ENCODE results near the gene ITGAE.

Gene ITGAE

DNA sequence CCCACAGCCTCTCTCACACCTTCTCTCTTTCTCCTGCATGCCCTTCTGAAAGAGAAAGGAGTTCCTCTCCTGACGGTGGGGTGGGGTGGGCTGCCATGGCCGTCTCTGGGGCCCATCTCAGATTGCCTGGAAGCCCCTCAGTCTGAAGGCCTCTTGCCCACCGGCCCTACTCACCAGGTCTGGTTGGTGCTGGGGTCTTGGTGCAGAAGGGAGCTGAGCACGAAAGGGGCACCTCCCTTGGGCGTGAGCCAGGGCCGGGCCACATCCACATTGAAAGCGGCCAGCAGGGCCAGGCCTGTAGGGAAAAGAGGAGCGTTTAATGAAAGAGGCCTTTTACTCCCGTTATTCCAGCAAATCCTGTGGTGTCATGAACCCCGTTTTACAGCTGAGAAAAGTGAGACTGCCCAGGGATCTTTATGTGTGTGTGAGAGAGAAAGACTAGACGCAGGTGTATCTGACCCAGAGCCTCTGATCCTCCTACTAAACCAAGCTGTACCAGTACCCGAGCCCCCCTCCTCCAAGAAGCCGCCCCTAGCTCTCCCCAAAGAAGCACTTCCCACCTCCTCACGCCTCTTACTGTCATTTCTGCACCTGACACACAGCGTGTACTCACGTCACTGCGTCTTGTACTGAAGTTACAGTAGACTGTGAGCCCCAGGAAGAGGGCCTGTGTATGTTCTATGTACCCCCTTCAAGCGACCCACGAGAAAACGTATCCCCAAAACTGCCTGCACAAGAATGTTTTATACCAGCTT, 23.4 kb downstream of the ITGAE start:
- Histone ChIP-seq H3K4me1 (ENCODE audit: control insufficient read depth in 1 of 2, insufficient read depth in 2 of 2, low read length in 2 of 2) (no peaks in the 10 kb centered on the region), H3K9ac (ENCODE audit: low read depth in 1 of 2, low read length in 2 of 2) (no peak overlapping the region), H3K4me3 (ENCODE audit: low read depth in 1 of 2, low read length in 2 of 2) (no peak overlapping the region), H3K27me3 (ENCODE audit: control insufficient read depth in 1 of 2, insufficient read depth in 2 of 2, low read length in 2 of 2) (no peaks in the 10 kb centered on the region), H3K36me3 (ENCODE audit: control insufficient read depth in 1 of 2, insufficient read depth in 2 of 2, low read length in 2 of 2) (no peaks in the 10 kb centered on the region), H3K9me3 (ENCODE audit: control insufficient read depth in 1 of 2, low read length in 2 of 2) (no peaks in the 10 kb centered on the region), H3K27ac (ENCODE audit: low read depth, low read length) (no peak overlapping the region)

DNA sequence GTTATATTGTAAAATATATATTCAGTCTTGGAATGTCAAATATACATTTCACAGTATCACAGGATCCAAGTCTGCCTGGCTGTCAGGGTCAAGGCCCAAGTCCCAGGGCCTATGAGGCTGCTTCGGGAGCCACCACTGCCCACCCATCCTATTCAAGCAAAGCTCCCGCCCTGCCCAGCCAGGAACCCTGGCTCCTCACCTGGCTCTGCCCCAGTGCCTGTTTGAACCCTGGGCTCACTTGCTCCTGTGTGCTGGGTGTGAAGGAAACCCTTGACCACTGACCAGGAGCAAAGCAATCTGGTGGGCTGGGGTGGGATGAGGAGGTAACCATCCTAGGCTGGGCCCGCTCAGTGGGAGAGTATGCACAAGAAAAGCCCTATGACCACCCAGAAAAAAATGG, 27.0 kb downstream of the ITGAE start:
- Histone ChIP-seq H3K9ac (ENCODE audit: low read depth in 1 of 2, low read length in 2 of 2) (no peak overlapping the region), H3K27me3 (ENCODE audit: control insufficient read depth in 1 of 2, insufficient read depth in 2 of 2, low read length in 2 of 2) (no peaks in the 10 kb centered on the region), H3K27ac (ENCODE audit: low read depth, low read length) (no peak overlapping the region), H3K4me1 (ENCODE audit: control insufficient read depth in 1 of 2, insufficient read depth in 2 of 2, low read length in 2 of 2) (no peaks in the 10 kb centered on the region), H3K36me3 (ENCODE audit: control insufficient read depth in 1 of 2, insufficient read depth in 2 of 2, low read length in 2 of 2) (no peaks in the 10 kb centered on the region), H3K9me3 (ENCODE audit: control insufficient read depth in 1 of 2, low read length in 2 of 2) (no peaks in the 10 kb centered on the region), H3K4me3 (ENCODE audit: low read depth in 1 of 2, low read length in 2 of 2) (no peak overlapping the region)

DNA sequence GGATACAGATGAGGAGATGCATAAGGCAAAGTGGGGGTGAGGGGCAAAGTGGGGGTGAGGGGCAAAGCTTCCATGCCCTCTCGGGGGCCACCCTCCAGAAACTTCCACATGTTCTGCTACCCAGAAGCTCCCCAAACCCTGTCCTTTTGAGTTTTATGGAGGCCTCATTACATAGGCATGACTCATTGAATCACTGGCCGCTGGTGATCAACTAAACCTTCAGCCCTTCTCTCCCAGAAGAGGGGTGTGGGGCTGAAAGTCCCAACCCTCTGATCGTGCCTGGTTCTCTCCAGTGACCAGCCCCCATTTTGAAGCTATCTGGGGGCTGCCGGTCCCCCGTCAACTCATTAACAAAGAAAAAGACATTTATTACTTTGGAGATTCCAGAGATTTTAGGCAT, 27.5 kb downstream of the ITGAE start:
- H3K4me3 ChIP-seq (ENCODE audit: low read depth in 1 of 2, low read length in 2 of 2): no peak overlapping the region
- no peaks in the 10 kb centered on the region for H3K9me3 ChIP-seq (ENCODE audit: control insufficient read depth in 1 of 2, low read length in 2 of 2)
- no peaks in the 10 kb centered on the region for H3K4me1 ChIP-seq (ENCODE audit: control insufficient read depth in 1 of 2, insufficient read depth in 2 of 2, low read length in 2 of 2)
- H3K27me3 ChIP-seq (ENCODE audit: control insufficient read depth in 1 of 2, insufficient read depth in 2 of 2, low read length in 2 of 2): no peaks in the 10 kb centered on the region
- H3K36me3 ChIP-seq (ENCODE audit: control insufficient read depth in 1 of 2, insufficient read depth in 2 of 2, low read length in 2 of 2): no peaks in the 10 kb centered on the region
- H3K9ac ChIP-seq (ENCODE audit: low read depth in 1 of 2, low read length in 2 of 2): no peak overlapping the region
- H3K27ac ChIP-seq (ENCODE audit: low read depth, low read length): no peak overlapping the region

DNA sequence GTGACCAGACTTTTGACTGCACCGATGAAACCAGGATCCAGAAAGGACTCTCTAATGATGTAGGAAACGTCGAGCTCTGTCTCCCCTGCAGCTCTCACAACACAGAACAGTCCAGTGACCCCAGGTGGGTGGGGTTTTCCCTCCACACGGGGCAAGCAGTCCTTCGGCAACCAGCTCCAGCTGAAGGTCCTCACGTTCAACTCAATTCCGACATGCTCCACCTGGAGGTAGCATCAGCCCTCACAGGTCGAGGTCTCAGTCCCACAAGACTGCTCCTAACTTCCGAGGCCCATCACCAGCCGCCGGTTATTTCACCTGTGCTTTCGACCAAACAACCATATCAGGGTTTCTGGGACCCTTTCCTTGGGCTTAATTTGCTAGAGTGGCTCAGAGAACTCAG, 28.2 kb downstream of the ITGAE start:
- H3K4me3 ChIP-seq (ENCODE audit: low read depth in 1 of 2, low read length in 2 of 2): no peak overlapping the region
- no peak overlapping the region for H3K27ac ChIP-seq (ENCODE audit: low read depth, low read length)
- H3K9ac ChIP-seq (ENCODE audit: low read depth in 1 of 2, low read length in 2 of 2): no peak overlapping the region
- H3K4me1 ChIP-seq (ENCODE audit: control insufficient read depth in 1 of 2, insufficient read depth in 2 of 2, low read length in 2 of 2): no peaks in the 10 kb centered on the region
- no peaks in the 10 kb centered on the region for H3K9me3 ChIP-seq (ENCODE audit: control insufficient read depth in 1 of 2, low read length in 2 of 2)
- no peaks in the 10 kb centered on the region for H3K36me3 ChIP-seq (ENCODE audit: control insufficient read depth in 1 of 2, insufficient read depth in 2 of 2, low read length in 2 of 2)
- no peaks in the 10 kb centered on the region for H3K27me3 ChIP-seq (ENCODE audit: control insufficient read depth in 1 of 2, insufficient read depth in 2 of 2, low read length in 2 of 2)

DNA sequence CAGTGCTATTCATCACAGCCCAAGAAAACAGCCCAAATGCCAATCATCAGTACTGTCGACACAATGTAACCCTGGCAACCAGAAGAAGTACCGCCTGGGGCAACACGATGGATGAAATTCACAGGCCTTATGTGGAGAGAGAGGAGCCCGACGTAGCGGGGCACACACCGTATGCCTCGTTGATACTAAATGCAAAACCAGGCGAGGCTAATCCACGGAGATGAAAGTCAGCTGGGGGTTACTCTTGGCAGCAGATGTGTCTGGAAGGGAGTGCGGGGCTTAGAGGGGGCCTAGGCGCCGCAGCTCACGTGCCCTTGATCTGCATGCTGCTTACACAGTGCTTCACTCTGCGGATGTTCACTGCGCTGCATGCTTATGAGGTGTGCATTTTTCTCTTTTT, 29.8 kb downstream of the ITGAE start:
- H3K27ac ChIP-seq (ENCODE audit: low read depth, low read length): no peak overlapping the region
- no peaks in the 10 kb centered on the region for H3K27me3 ChIP-seq (ENCODE audit: control insufficient read depth in 1 of 2, insufficient read depth in 2 of 2, low read length in 2 of 2)
- no peaks in the 10 kb centered on the region for H3K4me1 ChIP-seq (ENCODE audit: control insufficient read depth in 1 of 2, insufficient read depth in 2 of 2, low read length in 2 of 2)
- no peaks in the 10 kb centered on the region for H3K36me3 ChIP-seq (ENCODE audit: control insufficient read depth in 1 of 2, insufficient read depth in 2 of 2, low read length in 2 of 2)
- no peak overlapping the region for H3K4me3 ChIP-seq (ENCODE audit: low read depth in 1 of 2, low read length in 2 of 2)
- no peaks in the 10 kb centered on the region for H3K9me3 ChIP-seq (ENCODE audit: control insufficient read depth in 1 of 2, low read length in 2 of 2)
- no peak overlapping the region for H3K9ac ChIP-seq (ENCODE audit: low read depth in 1 of 2, low read length in 2 of 2)

DNA sequence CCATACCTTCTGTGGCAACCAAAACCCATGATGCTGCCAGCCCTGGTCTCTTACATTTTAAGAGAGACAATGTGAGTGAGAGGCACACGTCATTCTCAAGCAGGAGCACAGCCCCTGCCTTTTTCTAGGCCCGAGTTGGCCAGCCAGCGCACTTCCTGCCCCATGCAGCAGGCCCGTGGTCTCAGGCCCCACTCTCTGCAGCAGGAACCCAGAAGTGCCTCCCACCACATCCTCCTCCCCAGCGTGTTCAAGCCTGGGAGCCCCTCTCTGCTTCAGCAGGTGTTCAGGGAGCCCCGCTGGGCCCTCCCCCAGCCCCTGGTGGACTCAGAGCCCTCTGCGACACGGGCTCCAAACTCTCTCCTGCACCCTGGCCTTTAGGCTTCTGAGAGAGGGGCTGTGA, 30.5 kb downstream of the ITGAE start:
- H3K4me3 ChIP-seq (ENCODE audit: low read depth in 1 of 2, low read length in 2 of 2): no peak overlapping the region
- no peak overlapping the region for H3K9ac ChIP-seq (ENCODE audit: low read depth in 1 of 2, low read length in 2 of 2)
- H3K27ac ChIP-seq (ENCODE audit: low read depth, low read length): no peak overlapping the region
- no peaks in the 10 kb centered on the region for H3K9me3 ChIP-seq (ENCODE audit: control insufficient read depth in 1 of 2, low read length in 2 of 2)
- H3K27me3 ChIP-seq (ENCODE audit: control insufficient read depth in 1 of 2, insufficient read depth in 2 of 2, low read length in 2 of 2): no peaks in the 10 kb centered on the region
- H3K4me1 ChIP-seq (ENCODE audit: control insufficient read depth in 1 of 2, insufficient read depth in 2 of 2, low read length in 2 of 2): peaks cover 0 to 3% of the 10 kb centered on the region in 2 donors
- no peaks in the 10 kb centered on the region for H3K36me3 ChIP-seq (ENCODE audit: control insufficient read depth in 1 of 2, insufficient read depth in 2 of 2, low read length in 2 of 2)

DNA sequence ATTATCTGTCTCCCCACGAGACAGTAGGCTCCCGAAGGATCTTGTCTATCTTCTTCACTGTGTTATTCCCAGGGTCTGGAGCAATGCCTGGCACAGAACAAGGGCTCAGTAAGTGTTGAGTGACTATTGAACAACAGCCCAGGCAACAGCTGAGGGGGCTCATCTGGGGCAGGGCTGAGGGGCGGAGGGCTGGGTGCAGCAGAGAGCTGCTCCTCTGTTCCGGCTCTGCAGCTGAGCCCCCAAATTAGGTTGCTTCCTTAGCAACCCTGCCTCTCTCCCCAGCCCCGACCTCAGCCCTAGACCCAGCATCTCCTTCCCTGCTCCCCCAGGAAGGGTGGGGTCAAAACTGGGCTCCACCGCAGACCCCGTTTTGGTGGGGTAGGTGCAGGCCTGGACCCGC, 32.2 kb downstream of the ITGAE start:
- Histone ChIP-seq H3K9me3 (ENCODE audit: control insufficient read depth in 1 of 2, low read length in 2 of 2) (no peaks in the 10 kb centered on the region), H3K27ac (ENCODE audit: low read depth, low read length) (no peak overlapping the region), H3K9ac (ENCODE audit: low read depth in 1 of 2, low read length in 2 of 2) (no peak overlapping the region), H3K36me3 (ENCODE audit: control insufficient read depth in 1 of 2, insufficient read depth in 2 of 2, low read length in 2 of 2) (no peaks in the 10 kb centered on the region), H3K4me1 (ENCODE audit: control insufficient read depth in 1 of 2, insufficient read depth in 2 of 2, low read length in 2 of 2) (peaks cover 0 to 5% of the 10 kb centered on the region in 2 donors), H3K4me3 (ENCODE audit: low read depth in 1 of 2, low read length in 2 of 2) (no peak overlapping the region), H3K27me3 (ENCODE audit: control insufficient read depth in 1 of 2, insufficient read depth in 2 of 2, low read length in 2 of 2) (no peaks in the 10 kb centered on the region)

DNA sequence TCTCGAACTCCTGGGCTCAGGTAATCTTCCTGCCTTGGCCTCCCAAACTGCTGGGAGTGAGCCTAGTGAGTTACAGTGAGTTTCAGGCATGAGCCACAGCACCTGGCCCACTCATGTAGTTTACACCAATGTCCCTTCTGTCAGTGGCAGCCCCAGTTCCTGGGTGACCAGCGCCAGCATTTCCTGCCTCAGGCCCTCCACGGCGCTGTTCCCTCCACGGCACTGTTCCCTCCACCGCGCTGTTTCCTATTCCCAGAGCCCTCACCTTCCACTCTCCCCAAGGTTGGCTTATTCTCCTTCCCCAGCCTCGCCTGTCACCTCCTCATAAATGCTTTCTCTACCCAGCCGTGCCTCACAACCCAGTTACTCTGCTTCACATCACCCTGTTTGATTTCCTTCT, 32.6 kb downstream of the ITGAE start:
- H3K9me3 ChIP-seq (ENCODE audit: control insufficient read depth in 1 of 2, low read length in 2 of 2): no peaks in the 10 kb centered on the region
- no peak overlapping the region for H3K4me3 ChIP-seq (ENCODE audit: low read depth in 1 of 2, low read length in 2 of 2)
- no peak overlapping the region for H3K9ac ChIP-seq (ENCODE audit: low read depth in 1 of 2, low read length in 2 of 2)
- no peak overlapping the region for H3K27ac ChIP-seq (ENCODE audit: low read depth, low read length)
- H3K4me1 ChIP-seq (ENCODE audit: control insufficient read depth in 1 of 2, insufficient read depth in 2 of 2, low read length in 2 of 2): peaks cover 0 to 5% of the 10 kb centered on the region in 2 donors
- H3K36me3 ChIP-seq (ENCODE audit: control insufficient read depth in 1 of 2, insufficient read depth in 2 of 2, low read length in 2 of 2): no peaks in the 10 kb centered on the region
- H3K27me3 ChIP-seq (ENCODE audit: control insufficient read depth in 1 of 2, insufficient read depth in 2 of 2, low read length in 2 of 2): no peaks in the 10 kb centered on the region

DNA sequence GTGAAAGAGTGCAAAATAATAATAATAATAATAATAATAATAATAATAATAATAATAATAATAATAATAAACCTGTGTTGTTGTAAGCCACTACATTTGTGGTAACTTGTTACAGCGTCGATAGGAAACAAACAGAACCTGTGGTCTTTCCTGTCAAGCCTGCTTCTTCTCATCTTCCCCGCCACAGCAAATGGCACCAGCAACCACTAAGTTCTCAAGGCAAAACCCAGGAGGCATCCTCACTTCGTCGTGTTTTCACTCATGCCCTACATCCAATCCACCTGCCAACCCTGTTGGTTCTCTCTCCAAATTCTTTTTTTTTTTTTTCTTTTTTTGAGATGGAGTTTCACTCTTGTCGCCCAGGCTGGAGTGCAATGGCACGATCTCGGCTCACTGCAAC, 34.2 kb downstream of the ITGAE start:
- Histone ChIP-seq H3K4me3 (ENCODE audit: low read depth in 1 of 2, low read length in 2 of 2) (no peak overlapping the region), H3K9me3 (ENCODE audit: control insufficient read depth in 1 of 2, low read length in 2 of 2) (no peaks in the 10 kb centered on the region), H3K36me3 (ENCODE audit: control insufficient read depth in 1 of 2, insufficient read depth in 2 of 2, low read length in 2 of 2) (no peaks in the 10 kb centered on the region), H3K27me3 (ENCODE audit: control insufficient read depth in 1 of 2, insufficient read depth in 2 of 2, low read length in 2 of 2) (no peaks in the 10 kb centered on the region), H3K4me1 (ENCODE audit: control insufficient read depth in 1 of 2, insufficient read depth in 2 of 2, low read length in 2 of 2) (peaks cover 0 to 5% of the 10 kb centered on the region in 2 donors), H3K27ac (ENCODE audit: low read depth, low read length) (no peak overlapping the region), H3K9ac (ENCODE audit: low read depth in 1 of 2, low read length in 2 of 2) (no peak overlapping the region)

DNA sequence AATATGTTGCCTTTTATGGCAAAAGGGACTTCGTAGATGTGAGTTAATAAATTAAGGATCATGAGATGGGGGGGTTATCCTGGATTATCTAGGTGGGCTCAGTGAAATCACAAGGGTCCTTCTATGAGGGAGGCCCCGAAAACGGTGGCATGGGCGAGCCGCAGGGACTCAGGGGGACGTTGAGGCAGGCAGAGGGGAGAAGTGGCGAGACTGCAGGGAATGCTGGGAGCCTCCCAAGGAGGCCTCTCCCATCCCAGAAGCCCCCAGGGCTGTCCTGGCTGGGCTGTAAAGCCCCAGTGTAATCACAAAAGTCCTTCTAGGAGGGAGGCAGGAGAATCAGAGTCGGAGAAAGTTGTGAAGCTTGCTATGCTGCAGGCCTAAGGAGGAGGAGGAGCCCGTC, 35.0 kb downstream of the ITGAE start:
- Histone ChIP-seq H3K4me3 (ENCODE audit: low read depth in 1 of 2, low read length in 2 of 2) (no peak overlapping the region), H3K4me1 (ENCODE audit: control insufficient read depth in 1 of 2, insufficient read depth in 2 of 2, low read length in 2 of 2) (peaks cover 0 to 5% of the 10 kb centered on the region in 2 donors), H3K9ac (ENCODE audit: low read depth in 1 of 2, low read length in 2 of 2) (no peak overlapping the region), H3K27ac (ENCODE audit: low read depth, low read length) (no peak overlapping the region), H3K9me3 (ENCODE audit: control insufficient read depth in 1 of 2, low read length in 2 of 2) (no peaks in the 10 kb centered on the region), H3K36me3 (ENCODE audit: control insufficient read depth in 1 of 2, insufficient read depth in 2 of 2, low read length in 2 of 2) (no peaks in the 10 kb centered on the region), H3K27me3 (ENCODE audit: control insufficient read depth in 1 of 2, insufficient read depth in 2 of 2, low read length in 2 of 2) (no peaks in the 10 kb centered on the region)
